LNCaP clone FGC (cell line): ENCODE data around the gene NUDT14.

ENCODE experiments used
- DNase-seq: peaks from one replicate; pipeline ENCODE4 v3.0.0-alpha.2; 2011; ENCODE audit warnings: low read depth
- H3K4me3 ChIP-seq: 2 replicates; pipeline ENCODE4 v1.5.1; 2011; ENCODE audit warnings: mild to moderate bottlenecking, low read depth, low read length, control low read depth
- CTCF ChIP-seq: IDR thresholded peaks from 2 replicates; pipeline ENCODE4 v1.5.1; 2012; ENCODE audit warnings: mild to moderate bottlenecking; ENCODE audit not compliant: control insufficient read depth, insufficient read depth; ENCODE audit errors: extremely low read depth

NUDT14 gene

GRCh38 chr14:105147671-105148603 is 33.2 kb downstream of the NUDT14 start:
- no peak for DNase-seq
- no peak for TF ChIP-seq CTCF
- H3K4me3 ChIP-seq, result no peak overlapping the region

- no peak for TF ChIP-seq CTCF
- no peak for DNase-seq
- no peak overlapping the region for H3K4me3 ChIP-seq
Measured at GRCh38 chr14:105146976-105147635, 34.0 kb downstream of the NUDT14 start.

- no peak overlapping the region for H3K4me3 ChIP-seq
- no peak for TF ChIP-seq CTCF
- DNase-seq, result no peak
Measured at GRCh38 chr14:105146181-105146975, 34.7 kb downstream of the NUDT14 start.

GRCh38 chr14:105145381-105146180 is 35.5 kb downstream of the NUDT14 start:
- no peak for DNase-seq
- no peak overlapping the region for H3K4me3 ChIP-seq
- TF ChIP-seq CTCF, result no peak

GRCh38 chr14:105144666-105145380 is 36.3 kb downstream of the NUDT14 start:
- H3K4me3 ChIP-seq, result no peak overlapping the region
- no peak for TF ChIP-seq CTCF
- DNase-seq, result no peak
